A172 (cell line): ENCODE data around the gene ATP7B. TPM values are rescaled to one million over a fixed set of nuclear protein-coding genes. Genes with fewer than 3 reads are reported as not detected.
"Not testable (repeated sequence)": the region's sequence is repeated elsewhere in the genome, so short reads cannot be mapped to it uniquely, and the experiment has no call there.

Experiments used
- DNase-seq: peaks from one replicate; pipeline ENCODE4 v3.0.0-alpha.2; 2015; ENCODE audit warnings: low spot score
- total RNA-seq: library from RNA; depleted of rRNA; stranded (reverse); fragments of >200 nt; shearing (Covaris generic); gene quantifications from 2 replicates; pipeline ENCODE4 v1.2.3, GENCODE V29; 2014

The ATP7B gene
- total RNA-seq, 1 experiment from 2014 or later: 2.0 TPM

DNA sequence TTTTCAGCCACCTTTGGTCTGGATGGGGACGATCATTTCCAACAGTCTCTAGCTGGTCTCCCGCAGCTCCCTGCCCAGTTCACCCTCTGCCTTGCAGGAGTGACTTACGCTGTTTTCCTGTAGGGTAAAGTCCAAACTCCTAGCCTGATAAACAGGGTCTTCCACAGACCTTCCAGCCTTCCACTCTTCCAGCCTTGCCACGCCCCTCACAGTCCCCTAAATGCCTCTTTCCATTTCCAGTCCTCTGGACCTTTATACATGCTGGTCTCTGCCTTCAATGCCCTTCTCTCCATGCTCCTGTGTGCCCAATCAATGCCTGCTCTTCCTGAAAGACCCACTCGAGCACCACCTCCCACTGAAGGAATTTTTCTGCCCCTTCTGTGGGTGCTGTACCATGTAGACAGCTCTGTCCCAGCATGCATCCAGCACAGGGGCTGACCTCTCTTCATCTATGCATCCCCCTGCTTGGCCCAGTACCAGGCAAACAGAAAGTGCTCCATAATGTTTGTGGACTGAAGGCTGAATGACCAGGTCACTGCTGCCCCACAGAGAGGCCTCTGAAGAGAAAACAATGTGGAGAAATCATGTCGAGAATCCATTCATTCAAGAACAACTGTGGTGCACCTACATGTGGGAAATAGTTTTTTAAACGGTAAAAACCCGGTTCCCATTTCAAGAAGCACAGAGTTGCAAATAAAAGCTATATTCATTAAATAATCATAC lies 4.6 kb downstream of the ATP7B start:
- DNase-seq: no peak

DNA sequence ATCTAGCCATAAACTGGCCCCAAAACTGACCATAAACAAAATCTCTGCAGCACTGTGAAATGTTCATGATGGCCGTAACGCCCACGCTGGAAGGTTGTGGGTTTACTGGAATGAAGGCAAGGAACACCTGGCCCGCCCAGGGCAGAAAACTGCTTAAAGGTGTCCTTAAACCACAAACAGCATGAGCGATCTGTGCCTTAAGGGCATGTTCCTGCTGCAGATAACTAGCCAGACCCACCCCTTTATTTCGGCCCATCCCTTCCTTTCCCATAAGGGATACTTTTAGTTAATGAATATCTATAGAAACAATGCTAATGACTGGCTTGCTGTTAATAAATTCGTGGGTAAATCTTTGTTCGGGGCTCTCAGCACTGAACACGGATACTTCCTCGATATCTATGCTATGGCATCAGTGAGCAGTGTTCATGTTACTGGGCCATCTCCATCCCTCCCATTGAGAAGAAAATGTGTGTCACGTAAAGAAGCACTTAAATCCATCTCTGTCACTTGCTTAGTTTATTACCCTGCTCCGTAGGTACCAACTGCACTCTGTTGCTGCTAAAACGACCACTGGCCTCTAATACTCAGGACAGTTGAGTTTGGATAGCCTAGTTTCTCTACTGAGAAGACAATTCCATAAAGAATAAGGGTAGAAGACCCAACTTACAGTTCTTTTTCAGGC lies 5.3 kb downstream of the ATP7B start:
- DNase-seq: no peak

DNA sequence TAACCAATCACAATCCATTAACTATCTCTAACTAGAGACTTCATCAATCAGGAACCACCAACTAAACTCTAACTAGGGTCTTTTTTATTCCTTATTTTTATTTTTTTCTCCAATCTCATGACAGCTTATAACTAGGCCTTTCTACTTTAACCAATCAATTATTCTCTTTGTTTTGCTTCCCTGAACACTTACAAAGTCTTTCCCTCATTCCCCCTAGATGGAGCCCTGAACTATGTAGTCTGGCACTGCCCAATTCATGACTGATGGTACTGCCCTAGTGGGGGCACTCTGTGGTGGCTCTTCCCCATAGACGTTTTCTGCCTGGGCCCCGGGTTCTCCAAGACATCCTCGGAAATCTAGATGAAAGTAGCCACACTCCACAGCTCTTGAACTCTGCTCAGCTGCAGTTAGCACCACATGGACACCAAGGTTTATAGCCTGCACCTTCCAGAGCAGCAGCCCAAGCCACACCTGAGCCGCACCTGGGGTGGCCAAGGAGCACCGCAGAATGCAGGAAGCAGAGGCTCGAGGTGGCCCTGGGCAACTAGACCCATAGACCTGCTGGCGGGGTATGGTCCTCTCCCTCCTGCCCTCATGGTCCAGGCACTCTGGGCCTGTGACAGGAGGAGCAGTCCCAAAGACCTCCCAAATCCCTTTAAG lies 6.6 kb downstream of the ATP7B start:
- no peak for DNase-seq

- DNase-seq: no peak
These were observed 7.7 kb downstream of the ATP7B start for GRCh38 chr13:52003541-52003940.

GRCh38 chr13:52002361-52002760 lies 8.9 kb downstream of the ATP7B start:
- no peak for DNase-seq

GRCh38 chr13:52001120-52001731 lies 10.0 kb downstream of the ATP7B start:
- DNase-seq: peak; percentile 23

GRCh38 chr13:51999921-52000320 lies 11.3 kb downstream of the ATP7B start:
- DNase-seq: no peak

DNA sequence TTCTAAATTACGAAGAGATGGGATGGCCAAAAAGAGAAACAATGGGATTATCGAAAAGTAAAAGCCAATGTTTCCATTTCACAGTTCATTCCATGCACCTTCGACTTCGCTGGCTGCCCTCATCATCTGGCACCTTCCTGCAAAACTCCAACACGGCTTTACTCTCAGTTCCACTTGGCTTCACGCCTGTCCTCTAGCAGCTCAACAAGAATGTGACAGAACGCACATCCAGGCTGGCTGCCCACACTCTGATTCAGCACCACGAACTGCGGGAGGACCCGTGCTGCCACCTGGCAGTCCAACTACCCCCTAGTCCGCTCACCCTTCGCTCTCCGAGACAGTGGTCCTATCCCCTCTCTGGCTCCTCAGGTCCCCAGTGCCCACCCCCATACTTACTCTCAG lies 11.7 kb downstream of the ATP7B start:
- DNase-seq: no peak

GRCh38 chr13:51998723-51999509 lies 12.3 kb downstream of the ATP7B start:
- no peak for DNase-seq

DNA sequence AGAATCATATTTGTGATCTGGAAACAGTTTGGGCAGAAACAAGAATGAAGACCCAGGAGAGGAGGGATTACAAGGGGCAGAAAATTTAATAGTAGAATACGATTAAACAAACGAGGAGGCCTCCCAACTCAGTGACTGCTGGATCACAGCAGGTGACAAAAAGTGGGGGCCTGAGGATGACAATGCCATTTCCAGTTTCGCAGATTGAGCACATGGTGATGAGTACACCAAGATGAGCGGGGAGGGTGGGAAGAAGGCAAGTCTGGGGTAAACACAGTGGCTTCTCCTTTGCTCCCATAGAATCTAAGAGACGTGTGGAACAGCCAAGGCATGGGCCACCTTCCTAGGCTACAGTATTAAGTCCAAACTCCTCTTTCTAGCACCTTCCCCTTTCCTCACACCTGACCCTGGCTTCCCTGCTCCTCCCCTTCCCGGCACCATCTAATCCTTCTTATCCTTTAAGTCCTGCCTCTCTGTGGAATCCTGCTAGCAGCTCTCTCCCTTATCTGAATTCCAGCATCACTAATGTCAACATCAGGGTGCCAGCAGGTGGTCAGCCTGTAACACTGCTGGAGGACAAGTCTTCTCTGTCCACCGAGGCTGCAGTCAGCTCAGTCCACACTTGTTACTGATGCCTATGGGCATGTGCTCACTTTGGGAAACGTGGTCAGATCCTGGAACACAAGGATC lies 13.5 kb downstream of the ATP7B start:
- DNase-seq: peak; percentile 14

- no peak for DNase-seq
These were observed 14.1 kb downstream of the ATP7B start for GRCh38 chr13:51997186-51997585.

GRCh38 chr13:51996641-51997040 lies 14.6 kb downstream of the ATP7B start:
- DNase-seq: no peak

GRCh38 chr13:51995677-51996551 lies 15.3 kb downstream of the ATP7B start:
- DNase-seq: no peak

GRCh38 chr13:51993713-51994112 lies 17.5 kb downstream of the ATP7B start:
- DNase-seq: no peak

DNA sequence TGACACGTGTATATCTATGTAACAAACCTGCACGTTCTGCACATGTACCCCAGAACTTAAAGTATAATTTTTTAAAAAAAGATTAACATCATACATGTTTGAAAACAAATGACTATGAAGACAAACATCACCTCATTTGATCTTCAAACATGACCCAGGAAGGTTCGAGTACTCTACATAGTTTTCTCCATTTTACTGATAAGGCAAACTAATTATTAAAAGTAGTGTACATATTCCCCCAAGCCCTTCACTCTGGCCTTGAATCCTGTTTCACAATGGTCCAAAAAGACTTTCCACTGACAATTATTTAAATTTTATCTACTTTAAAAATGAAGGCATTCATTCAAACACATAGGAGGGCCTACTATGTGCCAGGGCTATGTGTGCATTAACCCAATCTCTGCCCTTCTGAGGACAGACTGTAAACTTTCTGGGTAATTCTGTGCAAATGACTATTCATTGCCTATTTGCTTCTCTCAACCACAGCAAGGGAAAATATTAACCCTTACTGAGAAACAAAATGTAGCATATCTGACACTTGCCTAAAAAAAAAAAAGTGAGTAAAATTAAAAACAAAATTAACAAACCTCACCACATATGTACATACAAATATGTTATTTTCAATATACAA lies 22.1 kb downstream of the ATP7B start:
- no peak for DNase-seq

GRCh38 chr13:51984904-51985303 lies 26.3 kb downstream of the ATP7B start:
- not testable (repeated sequence) for DNase-seq

- DNase-seq: not testable (repeated sequence)
These were observed 28.0 kb downstream of the ATP7B start for GRCh38 chr13:51983292-51983691.

GRCh38 chr13:51981355-51981754 lies 29.9 kb downstream of the ATP7B start:
- peak; percentile 14 for DNase-seq

DNA sequence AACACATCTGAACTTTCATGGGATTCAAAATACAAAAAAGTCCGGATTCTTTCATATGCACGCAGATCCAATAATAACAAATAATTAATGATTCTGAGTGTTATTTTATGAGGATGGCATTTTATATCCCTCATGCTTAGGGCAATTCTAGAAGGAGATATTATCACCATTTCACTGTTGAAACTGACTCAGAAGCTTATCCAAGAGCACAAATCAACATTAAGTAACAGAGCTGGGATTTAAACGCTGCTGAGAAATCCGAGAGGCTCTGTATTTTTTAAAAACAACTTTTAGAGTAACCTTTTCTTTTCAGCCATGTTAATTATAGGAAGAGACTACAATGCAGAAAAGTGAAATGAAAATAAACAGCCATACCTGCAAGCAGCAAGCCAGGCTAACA lies 30.3 kb downstream of the ATP7B start:
- DNase-seq: no peak
